ENCODE results near the gene ABCC6.
"Not testable (repeated sequence)": the region's sequence is repeated elsewhere in the genome, so short reads cannot be mapped to it uniquely, and the experiment has no call there.

The ABCC6 gene

DNA sequence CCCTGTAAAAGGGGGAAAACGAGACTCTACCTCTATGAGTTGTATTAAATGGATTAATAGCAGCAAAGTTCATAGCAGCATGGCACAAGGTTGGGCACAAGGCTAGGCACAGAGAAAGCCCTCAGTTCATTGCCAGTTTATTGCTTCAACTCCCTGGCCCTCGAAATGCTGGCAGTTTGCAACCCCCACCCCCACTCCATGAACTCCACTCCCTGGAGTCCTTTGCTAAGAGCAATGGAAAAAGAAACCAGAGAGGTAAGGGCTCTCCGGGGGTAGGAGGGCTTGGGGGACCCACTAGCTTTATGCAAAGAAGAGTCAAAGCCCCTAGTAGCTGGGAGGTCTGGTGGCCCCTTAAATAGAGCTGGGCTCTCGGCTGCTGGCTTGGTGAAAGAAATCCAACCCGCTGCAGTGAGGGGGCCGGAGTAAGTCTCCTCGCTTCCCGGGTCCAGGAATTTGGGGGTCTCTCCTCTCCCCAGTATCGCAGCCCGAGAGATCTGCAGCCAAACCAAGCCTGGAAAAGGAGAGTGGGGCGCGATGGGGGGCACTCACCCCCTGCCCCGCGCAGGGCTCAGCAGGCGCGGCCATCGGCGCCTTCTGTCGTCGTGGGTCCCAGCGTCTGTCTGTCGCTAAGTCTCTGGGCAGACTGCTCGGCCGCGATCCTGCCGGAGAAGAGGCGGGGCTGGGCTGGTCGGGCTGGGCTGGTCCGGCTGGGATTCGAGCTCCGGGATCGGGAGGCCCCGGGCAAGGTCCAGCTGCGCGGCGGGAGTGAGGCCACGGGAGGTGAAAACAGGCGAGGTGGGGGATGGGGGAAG is at the start of gene ABCC6:
ABCC6 (minus strand) TSS at position 645 of the 812 bp plus-strand sequence; CDS start at position 585, 60 bp downstream.
- DNase-seq, result not testable (repeated sequence)

DNA sequence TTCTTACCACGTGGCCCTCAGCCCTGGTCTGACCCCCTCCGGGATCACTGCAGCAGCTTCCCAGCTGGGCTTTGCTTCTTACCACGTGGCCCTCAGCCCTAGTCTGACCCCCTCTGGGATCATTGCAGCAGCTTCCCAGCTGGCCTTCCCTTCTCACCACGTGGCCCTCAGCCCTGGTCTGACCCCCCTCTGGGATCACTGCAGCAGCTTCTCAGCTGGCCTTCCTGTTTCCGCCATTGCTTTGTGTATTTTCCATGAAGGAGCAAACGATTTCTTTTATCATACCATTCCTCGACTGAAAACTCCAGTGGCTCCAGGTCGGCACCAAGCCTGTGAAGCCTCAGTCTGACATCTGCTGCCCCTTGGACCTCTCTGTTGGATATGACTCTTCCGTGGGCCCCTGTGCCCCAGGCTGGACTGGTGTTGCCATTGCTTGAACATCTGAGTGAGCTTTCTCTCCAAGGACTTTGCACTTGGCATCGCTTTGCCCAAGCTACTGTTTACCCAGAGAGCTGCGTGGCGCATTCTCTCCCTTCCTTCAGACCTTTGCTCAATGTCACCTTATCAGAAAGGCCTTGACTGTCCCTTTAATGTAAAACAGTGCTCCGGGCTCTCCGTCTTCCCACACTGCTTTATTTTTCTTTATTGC is 49.4 kb upstream of the ABCC6 start:
- DNase-seq, result not testable (repeated sequence)

GRCh38 chr16:16271658-16272057 is 48.4 kb upstream of the ABCC6 start:
- DNase-seq, result not testable (repeated sequence)

GRCh38 chr16:16268185-16268808 is 45.0 kb upstream of the ABCC6 start:
- not testable (repeated sequence) for DNase-seq

- not testable (repeated sequence) for DNase-seq
Measured at GRCh38 chr16:16267708-16268107, 44.4 kb upstream of the ABCC6 start.

DNA sequence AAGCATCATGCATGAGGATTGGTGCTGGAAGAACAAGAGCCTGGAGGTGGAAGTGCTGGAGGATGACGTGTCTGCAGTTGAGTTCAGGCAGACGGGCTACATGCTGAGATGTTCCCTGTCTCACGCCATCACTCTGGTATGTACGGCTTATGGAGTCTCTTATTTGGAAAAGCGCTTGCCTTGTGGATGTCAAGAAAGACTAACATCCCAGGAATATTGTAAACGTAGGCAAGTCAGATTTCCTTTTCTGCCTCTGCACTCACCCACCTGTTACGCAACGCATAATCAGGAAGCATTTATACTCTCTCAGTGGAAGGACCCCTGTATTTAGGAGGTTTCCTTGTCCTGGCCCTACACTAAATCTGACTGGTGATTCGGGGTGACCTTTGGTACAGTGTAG is 41.8 kb upstream of the ABCC6 start:
- DNase-seq, result not testable (repeated sequence)

GRCh38 chr16:16263947-16264346 is 40.7 kb upstream of the ABCC6 start:
- DNase-seq, result not testable (repeated sequence)

DNA sequence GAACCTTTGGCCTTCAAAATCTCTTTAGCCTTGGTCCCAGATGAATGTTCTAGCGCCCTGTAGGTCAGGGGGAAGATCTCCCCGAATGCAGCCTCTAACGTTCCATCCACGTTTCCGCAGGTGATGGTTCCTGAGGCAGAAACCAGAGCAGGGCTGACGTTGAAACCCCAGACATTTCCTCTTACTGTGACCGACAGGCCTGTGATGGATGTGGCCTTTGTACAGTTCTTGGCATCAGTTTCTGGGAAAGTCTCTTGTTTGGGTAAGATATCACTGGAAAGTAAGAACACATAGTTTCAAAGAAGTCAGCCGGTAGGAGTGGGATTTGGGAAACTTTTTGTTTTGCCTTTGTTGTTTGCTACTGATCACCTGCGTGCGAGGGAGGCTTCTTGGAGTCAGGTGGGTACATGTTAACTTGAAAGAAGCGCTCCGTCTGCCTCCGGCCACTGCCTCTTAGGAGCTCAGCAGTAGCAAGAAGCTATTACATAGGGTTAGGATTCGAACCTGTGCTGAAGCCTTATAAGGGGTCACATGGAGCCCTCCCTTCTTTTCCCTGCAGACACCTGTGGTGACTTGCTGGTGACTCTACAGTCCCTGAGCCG is 39.8 kb upstream of the ABCC6 start:
- DNase-seq, result not testable (repeated sequence)

GRCh38 chr16:16259971-16260370 is 36.7 kb upstream of the ABCC6 start:
- not testable (repeated sequence) for DNase-seq

GRCh38 chr16:16258822-16259221 is 35.5 kb upstream of the ABCC6 start:
- DNase-seq, result not testable (repeated sequence)

DNA sequence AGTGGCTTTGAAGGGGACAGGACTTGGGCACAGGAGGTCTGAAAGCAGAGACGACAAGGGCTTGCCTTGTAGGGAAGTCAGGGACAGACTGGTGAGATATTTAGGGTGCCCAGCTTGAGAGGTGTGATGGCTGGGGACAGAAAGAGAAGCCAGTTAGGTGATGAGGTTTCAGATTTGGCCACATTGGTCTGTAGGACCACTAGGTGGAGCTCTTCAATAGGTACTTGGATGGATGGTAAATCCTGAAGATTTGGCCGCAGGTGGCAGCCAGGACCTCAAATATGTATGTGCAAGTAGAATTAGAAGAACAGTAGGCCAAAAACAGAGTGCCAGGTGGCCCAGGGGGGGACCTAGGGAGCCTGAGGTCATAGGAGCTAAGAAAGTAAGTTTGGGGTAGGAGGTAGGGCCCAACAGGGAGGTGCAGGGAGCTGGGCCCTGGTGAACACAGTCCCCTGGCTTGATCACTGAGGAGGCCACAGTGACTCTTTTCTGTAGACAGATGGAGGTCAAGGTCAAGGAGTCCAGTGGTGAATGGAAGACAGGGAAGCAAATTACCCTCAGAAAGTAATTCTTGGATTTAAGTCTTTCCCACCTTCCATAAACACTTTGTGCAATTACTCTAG is 34.1 kb upstream of the ABCC6 start:
- not testable (repeated sequence) for DNase-seq

DNA sequence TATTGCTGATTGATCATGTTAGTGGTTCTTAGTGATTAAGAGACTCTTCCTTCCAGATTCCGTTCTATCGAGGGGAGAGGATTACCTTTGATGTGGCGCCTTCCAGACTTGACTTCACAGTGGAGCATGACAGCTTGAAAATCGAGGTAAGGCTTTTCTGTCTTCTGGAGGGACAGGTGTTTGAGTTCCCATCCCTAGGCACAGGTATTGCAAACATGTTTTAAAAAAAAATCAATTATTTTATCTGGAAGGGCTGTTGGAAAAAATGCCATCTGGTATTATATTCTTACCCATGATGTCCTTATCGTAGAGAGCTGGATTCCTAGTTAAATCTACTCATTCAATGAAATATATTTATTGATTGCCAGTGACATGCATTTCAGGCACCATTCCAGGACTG is 29.1 kb upstream of the ABCC6 start:
- DNase-seq, result not testable (repeated sequence)

- not testable (repeated sequence) for DNase-seq
Measured at GRCh38 chr16:16249621-16250330, 26.5 kb upstream of the ABCC6 start.

DNA sequence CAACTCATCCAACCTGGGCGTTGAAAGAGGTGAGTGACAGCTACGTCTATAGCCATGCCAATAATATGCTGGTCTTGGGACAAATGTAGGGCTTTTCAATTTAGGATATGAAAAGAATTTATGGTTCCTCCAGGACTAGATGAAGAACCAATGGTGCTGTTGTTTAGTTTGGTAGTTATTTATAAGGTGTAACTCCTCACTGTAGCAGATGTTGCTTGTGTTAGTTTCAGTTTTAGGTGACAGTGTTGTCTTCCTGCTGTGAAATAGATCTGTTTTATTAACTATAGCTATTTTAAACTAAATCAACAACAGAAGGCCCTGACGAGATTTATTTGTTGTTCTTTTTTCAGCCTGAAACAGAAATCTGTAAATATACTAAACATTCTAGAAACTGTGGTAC is 24.1 kb upstream of the ABCC6 start:
- DNase-seq, result not testable (repeated sequence)

DNA sequence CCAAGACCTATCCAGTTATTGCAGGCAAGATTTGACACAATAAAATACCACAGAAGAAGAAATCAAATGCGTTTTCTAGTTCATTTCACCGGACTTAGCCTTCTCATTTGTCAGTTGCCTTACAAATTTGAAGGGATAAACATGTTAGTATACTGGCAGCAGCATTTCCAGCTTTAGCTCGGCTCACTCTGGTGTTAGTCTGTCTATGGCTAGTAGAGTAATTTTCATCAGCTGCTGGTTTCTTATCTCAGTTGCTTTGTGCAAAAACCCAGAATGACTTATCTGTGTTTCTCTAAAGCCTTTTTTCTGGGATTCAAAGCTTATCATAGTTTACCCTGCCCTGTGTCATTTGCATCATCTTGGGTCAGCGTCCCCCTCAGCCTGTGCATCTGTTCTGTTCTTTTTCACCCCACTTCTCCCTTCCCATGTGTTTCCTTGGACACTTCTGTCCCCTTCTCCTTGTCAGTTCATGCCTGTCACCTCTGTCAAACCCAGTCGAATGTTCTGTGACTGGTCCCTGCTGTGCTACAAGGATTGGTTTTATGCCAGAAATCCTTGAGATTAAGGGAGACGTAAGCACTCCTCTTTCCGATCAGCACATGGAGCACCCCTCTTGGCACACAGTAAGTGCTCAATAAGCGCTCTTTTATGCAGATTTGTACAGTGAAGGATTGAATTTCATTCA is 23.4 kb upstream of the ABCC6 start:
- DNase-seq, result not testable (repeated sequence)

GRCh38 chr16:16243886-16244285 is 20.6 kb upstream of the ABCC6 start:
- not testable (repeated sequence) for DNase-seq

DNA sequence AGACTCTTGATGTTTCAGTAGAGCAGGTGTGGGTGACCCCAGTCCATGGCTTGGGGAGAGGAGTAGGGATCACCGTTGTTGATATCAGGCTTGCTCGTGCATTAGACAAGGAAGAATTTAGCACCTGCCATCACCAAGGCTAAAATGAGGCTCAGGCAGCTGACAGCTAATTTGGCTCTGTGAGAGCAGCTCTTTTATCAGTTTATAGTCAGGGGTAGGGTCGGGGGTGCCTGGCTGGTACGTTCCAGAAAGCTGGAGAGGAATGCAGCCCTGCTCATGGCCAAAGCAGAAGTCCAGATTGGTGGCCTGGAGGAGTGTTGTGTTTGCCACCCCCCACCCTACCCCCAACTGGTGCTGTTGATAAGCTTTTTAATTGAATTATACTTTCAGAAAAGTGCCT is 17.4 kb upstream of the ABCC6 start:
- DNase-seq, result not testable (repeated sequence)

GRCh38 chr16:16237738-16238137 is 14.4 kb upstream of the ABCC6 start:
- DNase-seq, result not testable (repeated sequence)

DNA sequence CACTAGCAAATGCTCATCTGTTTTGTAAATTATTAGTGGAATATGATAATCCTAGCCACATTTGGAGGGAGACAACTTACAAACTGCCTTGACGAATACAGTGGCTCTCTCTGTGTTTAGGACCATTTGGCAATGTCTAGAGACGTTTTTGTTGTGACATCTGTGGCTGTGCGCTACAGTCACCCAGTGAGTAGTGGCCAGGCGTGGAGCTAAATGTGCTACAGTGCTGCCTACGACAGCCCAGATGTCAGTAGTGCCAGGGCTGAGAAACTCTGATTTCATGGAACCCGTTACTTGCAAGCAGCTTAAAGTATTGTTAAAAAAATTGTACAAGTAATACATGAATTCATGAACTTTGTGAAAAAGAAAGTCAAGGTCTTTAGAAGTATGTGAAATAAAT is 13.8 kb upstream of the ABCC6 start:
- not testable (repeated sequence) for DNase-seq

DNA sequence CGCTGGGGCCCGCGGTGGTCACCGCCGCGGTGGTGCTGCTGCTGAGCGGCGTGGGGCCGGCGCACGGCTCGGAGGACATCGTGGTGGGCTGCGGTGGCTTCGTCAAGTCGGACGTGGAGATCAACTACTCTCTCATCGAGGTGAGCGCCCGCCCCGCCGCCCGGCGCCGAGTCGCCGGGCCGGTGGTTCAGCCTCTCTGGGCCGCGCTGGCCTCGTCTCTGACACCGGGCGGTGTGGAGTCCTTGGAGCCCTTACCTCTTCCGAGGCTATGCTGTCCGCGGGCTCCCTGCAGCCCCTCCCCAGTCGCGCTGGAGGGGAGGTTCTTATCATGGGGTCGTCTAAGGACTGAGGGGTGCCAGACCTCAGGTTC is 9.4 kb upstream of the ABCC6 start:
- not testable (repeated sequence) for DNase-seq

GRCh38 chr16:16223662-16224241 is 458 bp upstream of the ABCC6 start:
- not testable (repeated sequence) for DNase-seq
